Right lobe of liver (tissue), 6 donors: ENCODE data around the gene MYO1H. TPM values are rescaled to one million over a fixed set of nuclear protein-coding genes. Genes with fewer than 3 reads are reported as not detected.

Source experiments
- ATAC-seq, 4 donors: fragments of 200-7000 bp; cut with Tn5 transposase; one replicate each; pipeline ENCODE4 v1.9.1; 2020; ENCODE audit warnings: mild to moderate bottlenecking in 4 of 4, moderate library complexity in 4 of 4
- DNase-seq, 3 donors: peaks; one replicate each; pipeline ENCODE4 v3.0.0-alpha.2; 2020
- H3K27ac ChIP-seq, 3 donors: fragments of 200-600 bp; one replicate each; pipeline ENCODE4 v1.8.0; 2022
- H3K27me3 ChIP-seq, 2 donors: fragments of 200-600 bp; one replicate each; pipeline ENCODE4 v1.8.0; 2022
- H3K36me3 ChIP-seq, 4 donors: fragments of 200-600 bp; sonication (generic) in 1 of 4; one replicate each; pipeline versions ENCODE4 v1.5.1 to v1.8.0; 2017 to 2022; ENCODE audit warnings: control low read depth in 1 of 4
- H3K4me1 ChIP-seq, 4 donors: fragments of 200-600 bp; sonication (generic) in 1 of 4; one replicate each; pipeline versions ENCODE4 v1.5.1 to v1.8.0; 2017 to 2022; ENCODE audit warnings: control low read depth in 1 of 4
- H3K4me3 ChIP-seq, 3 donors: fragments of 200-600 bp; one replicate each; pipeline ENCODE4 v1.8.0; 2022
- H3K9me3 ChIP-seq, 4 donors: fragments of 200-600 bp; sonication (generic) in 1 of 4; one replicate each; pipeline versions ENCODE4 v1.5.1 to v1.8.0; 2017 to 2022; ENCODE audit warnings: control low read depth in 1 of 4
- CTCF ChIP-seq, 4 donors: fragments of 200-600 bp in 3 of 4; fragments of 450-650 bp in 1 of 4; IDR thresholded peaks; one replicate each; pipeline versions ENCODE4 v1.5.1 to v1.8.0; 2016 to 2022; ENCODE audit warnings: antibody characterized with exemption in 4 of 4, mild to moderate bottlenecking in 2 of 4
- POLR2A ChIP-seq: fragments of 450-650 bp; IDR thresholded peaks from one replicate; pipeline ENCODE4 v1.6.1; 2017; ENCODE audit warnings: antibody characterized with exemption, mild to moderate bottlenecking
- WGBS: methylation state at CpG from one replicate; pipeline ENCODE4 v1.1.6; 2018; ENCODE audit warnings: low coverage, low lambda C conversion rate; ENCODE audit not compliant: insufficient coverage; ENCODE audit errors: missing lambda C conversion rate; 5-methylcytosine and 5-hydroxymethylcytosine counted together
- intact Hi-C, 2 donors: fragments of 100-400 bp; cut with DNase I; formaldehyde crosslinking; loops; one replicate each; pipeline versions ENCODE4 v1.11.2 to v1.14.1; 2022
- total RNA-seq, 6 experiments: library from RNA; depleted of rRNA in 2 of 6; stranded (reverse); fragments of >200 nt in 2 of 6; fragmentation: NEBNext Ultra II Directional in 3 of 6; extraction: Animal tissue kit (Norgen Biotek cat#: 25700) in 3 of 6; gene quantifications; one replicate each; pipeline versions ENCODE4 v1.1.0 to v1.2.4, GENCODE V29; 2016 to 2023
- donor health status: DM: no; HTN: yes; CAD: no.
- donor health status: DM: no; HTN: no; CAD: no.
- donor health status: DM: no; HTN: no; CAD: no.
- donor health status: DM: no; HTN: yes; CAD: no.
- donor health status: DM: no; HTN: yes; CAD: no.

MYO1H gene
- total RNA-seq, 6 experiments from 2014 or later, result not detected

GRCh38 chr12:109483346-109483745 is 135.6 kb downstream of the MYO1H start:
- intact Hi-C loops, result no loop called here
- Histone ChIP-seq H3K4me3 (no peak overlapping the region), H3K27me3 (no peaks in the 10 kb centered on the region), H3K9me3 (no peaks in the 10 kb centered on the region), H3K4me1 (peaks cover 0 to 10% (median 2%) of the 10 kb centered on the region in 4 donors), H3K36me3 (peaks cover 0 to 50% (median 33%) of the 10 kb centered on the region in 4 donors), H3K27ac (no peak overlapping the region)
- ATAC-seq, result no peak
- no peak for DNase-seq
- 90% methylated on average over 11 of the region's 11 CpGs for WGBS
- TF ChIP-seq CTCF (IDR thresholded peaks at IDR 0.05) (no peak), POLR2A (no peak)

- no peak for TF ChIP-seq POLR2A
- TF ChIP-seq CTCF (IDR thresholded peaks at IDR 0.05), result no peak
- H3K4me1 ChIP-seq, result no peaks in the 10 kb centered on the region
- no peak overlapping the region for H3K27ac ChIP-seq
- H3K36me3 ChIP-seq, result peaks cover 4 to 69% (median 46%) of the 10 kb centered on the region in 4 donors
- H3K27me3 ChIP-seq, result no peaks in the 10 kb centered on the region
- H3K4me3 ChIP-seq, result no peak overlapping the region
- 85% methylated on average over 4 of the region's 4 CpGs for WGBS
- ATAC-seq (no peak), DNase-seq (no peak)
- intact Hi-C loops, result no loop called here
- H3K9me3 ChIP-seq, result no peaks in the 10 kb centered on the region
These were observed 137.5 kb downstream of the MYO1H start for GRCh38 chr12:109485201-109485600.

- DNase-seq, result no peak
- Histone ChIP-seq H3K4me3 (no peak overlapping the region), H3K27me3 (no peaks in the 10 kb centered on the region), H3K27ac (no peak overlapping the region), H3K36me3 (peaks cover 4 to 89% (median 53%) of the 10 kb centered on the region in 4 donors), H3K9me3 (no peaks in the 10 kb centered on the region), H3K4me1 (no peaks in the 10 kb centered on the region)
- intact Hi-C loops, result no loop called here
- no peak for TF ChIP-seq CTCF (IDR thresholded peaks at IDR 0.05)
- TF ChIP-seq POLR2A, result no peak
- ATAC-seq, result no peak
- WGBS, result 67% methylated on average over 1 of the region's 9 CpGs
These were observed 139.7 kb downstream of the MYO1H start for GRCh38 chr12:109487181-109488050.

GRCh38 chr12:109488051-109488665 is 140.5 kb downstream of the MYO1H start:
- 91% methylated on average over 6 of the region's 7 CpGs for WGBS
- intact Hi-C loops, result no loop called here
- TF ChIP-seq CTCF (IDR thresholded peaks at IDR 0.05) (no peak), POLR2A (no peak)
- Histone ChIP-seq H3K27ac (no peak overlapping the region), H3K4me3 (no peak overlapping the region), H3K27me3 (no peaks in the 10 kb centered on the region), H3K9me3 (no peaks in the 10 kb centered on the region), H3K4me1 (no peaks in the 10 kb centered on the region), H3K36me3 (peaks cover 4 to 89% (median 54%) of the 10 kb centered on the region in 4 donors)
- ATAC-seq, result no peak
- DNase-seq, result no peak
